HepG2 (cell line): Measurements from ENCODE around the gene INTS4. TPM values are rescaled to one million over a fixed set of nuclear protein-coding genes. Genes with fewer than 3 reads are reported as not detected.

Experiments
- HMGA1 ChIP-seq: sonication (generic); formaldehyde crosslinking; conservative IDR thresholded peaks from 2 replicates; pipeline ENCODE4 v1.4.0; 2020; ENCODE audit warnings: missing genetic modification reagents
- HNRNPLL ChIP-seq: fragments of 200-400 bp; formaldehyde crosslinking; IDR thresholded peaks from 2 replicates; pipeline ENCODE4 v1.6.1; 2017; ENCODE audit warnings: mild to moderate bottlenecking, low read depth, low read length; ENCODE audit not compliant: poor library complexity, severe bottlenecking
- HOXA3 ChIP-seq: sonication (generic); formaldehyde crosslinking; IDR thresholded peaks from 2 replicates; pipeline ENCODE4 v1.5.0; 2020; ENCODE audit warnings: missing genetic modification reagents
- KAT8 ChIP-seq: IDR thresholded peaks from 2 replicates; pipeline ENCODE4 v1.6.1; 2016; ENCODE audit warnings: missing genetic modification reagents, missing compliant biosample characterization
- MAFG ChIP-seq: sonication (generic); formaldehyde crosslinking; IDR thresholded peaks from 2 replicates; pipeline ENCODE4 v1.5.1; 2020; ENCODE audit warnings: mild to moderate bottlenecking, missing genetic modification reagents
- PHF20 ChIP-seq: sonication (generic); formaldehyde crosslinking; IDR thresholded peaks from 2 replicates; pipeline ENCODE4 v1.5.0; 2020; ENCODE audit warnings: mild to moderate bottlenecking, missing genetic modification reagents
- PRPF4 ChIP-seq: fragments of 200-400 bp; formaldehyde crosslinking; IDR thresholded peaks from 2 replicates; pipeline ENCODE4 v1.6.1; 2016; ENCODE audit warnings: low read length, low read depth; ENCODE audit not compliant: poor library complexity, severe bottlenecking
- YY1 ChIP-seq: IDR thresholded peaks from 2 replicates; pipeline ENCODE4 v1.6.1; 2011; ENCODE audit warnings: low read length, low read depth, moderate library complexity, mild to moderate bottlenecking; ENCODE audit not compliant: insufficient read depth, insufficient replicate concordance
- ZNF256 ChIP-seq: sonication (generic); formaldehyde crosslinking; conservative IDR thresholded peaks from 2 replicates; pipeline ENCODE4 v1.4.0; 2020; ENCODE audit warnings: missing genetic modification reagents
- ZNF260 ChIP-seq: sonication (generic); formaldehyde crosslinking; IDR thresholded peaks from 2 replicates; pipeline ENCODE4 v1.4.0; 2020; ENCODE audit warnings: missing genetic modification reagents, low read depth, mild to moderate bottlenecking, borderline replicate concordance
- ZNF282 ChIP-seq: fragments of 450-650 bp; IDR thresholded peaks from 2 replicates; pipeline ENCODE4 v1.6.1; 2018; ENCODE audit not compliant: partially characterized antibody
- ZNF292 ChIP-seq: sonication (generic); formaldehyde crosslinking; IDR thresholded peaks from 2 replicates; pipeline ENCODE4 v1.8.1; 2022; ENCODE audit warnings: mild to moderate bottlenecking, low read depth, missing genetic modification reagents, borderline replicate concordance
- ZNF724P ChIP-seq: sonication (generic); formaldehyde crosslinking; IDR thresholded peaks from 2 replicates; pipeline ENCODE4 v1.8.0; 2022; ENCODE audit warnings: missing genetic modification reagents, borderline replicate concordance
- ZNF761 ChIP-seq: sonication (generic); formaldehyde crosslinking; conservative IDR thresholded peaks from 2 replicates; pipeline ENCODE4 v1.4.0; 2020; ENCODE audit warnings: mild to moderate bottlenecking, missing genetic modification reagents
- ZNF878 ChIP-seq: sonication (generic); formaldehyde crosslinking; IDR thresholded peaks from 2 replicates; pipeline ENCODE4 v1.8.1; 2023; ENCODE audit warnings: mild to moderate bottlenecking, missing genetic modification reagents, moderate library complexity
- ZSCAN9 ChIP-seq: IDR thresholded peaks from 2 replicates; pipeline ENCODE4 v1.6.1; 2016; ENCODE audit warnings: borderline replicate concordance
- polyA plus RNA-seq, 8 experiments: library from polyadenylated mRNA; depleted of rRNA in 3 of 8; stranded (reverse) in 7 of 8; unstranded in 1 of 8; fragments of >200 nt; fragmentation: Illumina TruSeq in 4 of 8; extraction: Trizol in 4 of 8; gene quantifications; 2 replicates each; pipeline versions ENCODE4 v1.2.1 to v1.2.3, GENCODE V29; 2011 to 2016; ENCODE audit warnings: low read depth in 4 of 8, missing spikeins in 1 of 8, mixed read lengths in 1 of 8; ENCODE audit not compliant: insufficient read depth in 1 of 8
- total RNA-seq, 5 experiments: library from RNA; depleted of rRNA; stranded (reverse); fragments of >200 nt; fragmentation: Illumina TruSeq; extraction: Trizol; gene quantifications; 2 replicates each; pipeline ENCODE4 v1.2.3, GENCODE V29; 2016; ENCODE audit warnings: low read depth in 1 of 5
- TF ChIP-seq, protein P1 (sequence below): sonication (generic); formaldehyde crosslinking; IDR thresholded peaks from 2 replicates; pipeline ENCODE4 v1.4.0; 2020; ENCODE audit warnings: missing genetic modification reagents, mild to moderate bottlenecking, borderline replicate concordance
- TF ChIP-seq, protein P2 (sequence below): sonication (generic); formaldehyde crosslinking; IDR thresholded peaks from 2 replicates; pipeline ENCODE4 v1.9.0; 2021; ENCODE audit warnings: missing genetic modification reagents, borderline replicate concordance
- TF ChIP-seq, protein P3 (sequence below): sonication (generic); formaldehyde crosslinking; IDR thresholded peaks from 2 replicates; pipeline ENCODE4 v1.5.1; 2020; ENCODE audit warnings: mild to moderate bottlenecking, missing genetic modification reagents, moderate library complexity

The INTS4 gene
- total and polyA plus RNA-seq, 2 of the 13 experiments (the other 11 are each of a cell fraction or from before 2014, with no cell fraction given) = 37.3 to 44.8 TPM

DNA sequence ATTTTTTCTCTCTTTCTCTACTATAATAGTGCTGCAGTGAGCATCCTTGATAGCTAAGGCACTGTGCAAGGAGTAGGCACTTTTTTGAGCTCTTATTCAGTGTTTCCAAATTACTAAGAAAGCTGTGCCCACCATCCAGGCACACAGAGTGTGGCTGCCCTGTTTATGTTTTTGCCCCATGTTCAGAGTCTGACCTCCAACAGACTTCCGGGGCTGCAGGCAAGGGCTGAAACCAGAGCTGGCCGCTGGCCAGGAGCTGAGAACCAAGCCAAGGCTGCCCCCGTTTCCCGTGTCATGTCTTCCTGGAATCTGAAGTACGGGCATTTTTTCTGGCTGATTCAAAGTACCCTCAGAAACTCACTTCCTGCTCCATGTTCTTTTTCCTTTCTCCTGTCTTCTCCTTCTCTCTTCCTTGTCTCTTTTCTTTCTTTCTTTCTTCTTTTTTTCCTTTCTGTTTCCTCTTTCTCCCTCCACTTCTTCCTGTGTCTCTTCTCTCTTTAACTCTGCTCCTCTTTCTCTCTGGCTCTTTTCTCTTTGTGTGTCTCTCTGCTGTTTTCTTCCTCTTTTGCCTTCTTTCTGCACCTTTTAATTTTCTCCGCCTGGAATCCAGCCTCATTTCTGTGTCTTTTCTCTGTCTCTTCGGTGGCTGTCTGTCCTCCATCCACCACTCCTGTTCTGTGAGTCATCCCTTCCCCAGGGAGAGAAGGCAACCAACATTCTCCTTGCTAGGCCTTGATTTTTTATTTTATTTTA lies 45.6 kb upstream of the INTS4 start (continued):
- TF ChIP-seq, protein P1, sequence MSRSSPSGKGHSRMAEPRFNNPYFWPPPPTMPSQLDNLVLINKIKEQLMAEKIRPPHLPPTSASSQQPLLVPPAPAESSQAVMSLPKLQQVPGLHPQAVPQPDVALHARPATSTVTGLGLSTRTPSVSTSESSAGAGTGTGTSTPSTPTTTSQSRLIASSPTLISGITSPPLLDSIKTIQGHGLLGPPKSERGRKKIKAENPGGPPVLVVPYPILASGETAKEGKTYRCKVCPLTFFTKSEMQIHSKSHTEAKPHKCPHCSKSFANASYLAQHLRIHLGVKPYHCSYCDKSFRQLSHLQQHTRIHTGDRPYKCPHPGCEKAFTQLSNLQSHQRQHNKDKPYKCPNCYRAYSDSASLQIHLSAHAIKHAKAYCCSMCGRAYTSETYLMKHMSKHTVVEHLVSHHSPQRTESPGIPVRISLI (CRISPR knock-in tag) = peak; percentile 47; the same call in 1 of the 2 replicates
- TF ChIP-seq ZNF260 (CRISPR knock-in tag) (no peak), HNRNPLL (no peak), ZNF292 (CRISPR knock-in tag) (peak; percentile 73; the same call in 1 of the 2 replicates), MAFG (CRISPR knock-in tag) (no peak), ZNF761 (CRISPR knock-in tag) (no peak), YY1 (peak; percentile 48), ZNF878 (CRISPR knock-in tag) (0 out of 2 replicates have a peak, but pooled peaks have one; percentile 50), ZSCAN9 (0 out of 2 replicates have a peak, but pooled peaks have one; percentile 17), HOXA3 (CRISPR knock-in tag) (peak; percentile 68), PHF20 (peak; percentile 54; the same call in 1 of the 2 replicates), ZNF256 (no peak), PRPF4 (no peak), HMGA1 (no peak), KAT8 (peak; percentile 66; the same call in 1 of the 2 replicates), ZNF282 (no peak), ZNF724P (CRISPR knock-in tag) (0 out of 2 replicates have a peak, but pooled peaks have one; percentile 18)
- TF ChIP-seq, protein P2, sequence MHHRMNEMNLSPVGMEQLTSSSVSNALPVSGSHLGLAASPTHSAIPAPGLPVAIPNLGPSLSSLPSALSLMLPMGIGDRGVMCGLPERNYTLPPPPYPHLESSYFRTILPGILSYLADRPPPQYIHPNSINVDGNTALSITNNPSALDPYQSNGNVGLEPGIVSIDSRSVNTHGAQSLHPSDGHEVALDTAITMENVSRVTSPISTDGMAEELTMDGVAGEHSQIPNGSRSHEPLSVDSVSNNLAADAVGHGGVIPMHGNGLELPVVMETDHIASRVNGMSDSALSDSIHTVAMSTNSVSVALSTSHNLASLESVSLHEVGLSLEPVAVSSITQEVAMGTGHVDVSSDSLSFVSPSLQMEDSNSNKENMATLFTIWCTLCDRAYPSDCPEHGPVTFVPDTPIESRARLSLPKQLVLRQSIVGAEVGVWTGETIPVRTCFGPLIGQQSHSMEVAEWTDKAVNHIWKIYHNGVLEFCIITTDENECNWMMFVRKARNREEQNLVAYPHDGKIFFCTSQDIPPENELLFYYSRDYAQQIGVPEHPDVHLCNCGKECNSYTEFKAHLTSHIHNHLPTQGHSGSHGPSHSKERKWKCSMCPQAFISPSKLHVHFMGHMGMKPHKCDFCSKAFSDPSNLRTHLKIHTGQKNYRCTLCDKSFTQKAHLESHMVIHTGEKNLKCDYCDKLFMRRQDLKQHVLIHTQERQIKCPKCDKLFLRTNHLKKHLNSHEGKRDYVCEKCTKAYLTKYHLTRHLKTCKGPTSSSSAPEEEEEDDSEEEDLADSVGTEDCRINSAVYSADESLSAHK = no peak
- TF ChIP-seq, protein P3, sequence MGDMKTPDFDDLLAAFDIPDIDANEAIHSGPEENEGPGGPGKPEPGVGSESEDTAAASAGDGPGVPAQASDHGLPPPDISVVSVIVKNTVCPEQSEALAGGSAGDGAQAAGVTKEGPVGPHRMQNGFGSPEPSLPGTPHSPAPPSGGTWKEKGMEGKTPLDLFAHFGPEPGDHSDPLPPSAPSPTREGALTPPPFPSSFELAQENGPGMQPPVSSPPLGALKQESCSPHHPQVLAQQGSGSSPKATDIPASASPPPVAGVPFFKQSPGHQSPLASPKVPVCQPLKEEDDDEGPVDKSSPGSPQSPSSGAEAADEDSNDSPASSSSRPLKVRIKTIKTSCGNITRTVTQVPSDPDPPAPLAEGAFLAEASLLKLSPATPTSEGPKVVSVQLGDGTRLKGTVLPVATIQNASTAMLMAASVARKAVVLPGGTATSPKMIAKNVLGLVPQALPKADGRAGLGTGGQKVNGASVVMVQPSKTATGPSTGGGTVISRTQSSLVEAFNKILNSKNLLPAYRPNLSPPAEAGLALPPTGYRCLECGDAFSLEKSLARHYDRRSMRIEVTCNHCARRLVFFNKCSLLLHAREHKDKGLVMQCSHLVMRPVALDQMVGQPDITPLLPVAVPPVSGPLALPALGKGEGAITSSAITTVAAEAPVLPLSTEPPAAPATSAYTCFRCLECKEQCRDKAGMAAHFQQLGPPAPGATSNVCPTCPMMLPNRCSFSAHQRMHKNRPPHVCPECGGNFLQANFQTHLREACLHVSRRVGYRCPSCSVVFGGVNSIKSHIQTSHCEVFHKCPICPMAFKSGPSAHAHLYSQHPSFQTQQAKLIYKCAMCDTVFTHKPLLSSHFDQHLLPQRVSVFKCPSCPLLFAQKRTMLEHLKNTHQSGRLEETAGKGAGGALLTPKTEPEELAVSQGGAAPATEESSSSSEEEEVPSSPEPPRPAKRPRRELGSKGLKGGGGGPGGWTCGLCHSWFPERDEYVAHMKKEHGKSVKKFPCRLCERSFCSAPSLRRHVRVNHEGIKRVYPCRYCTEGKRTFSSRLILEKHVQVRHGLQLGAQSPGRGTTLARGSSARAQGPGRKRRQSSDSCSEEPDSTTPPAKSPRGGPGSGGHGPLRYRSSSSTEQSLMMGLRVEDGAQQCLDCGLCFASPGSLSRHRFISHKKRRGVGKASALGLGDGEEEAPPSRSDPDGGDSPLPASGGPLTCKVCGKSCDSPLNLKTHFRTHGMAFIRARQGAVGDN = peak; percentile 85
